ENCODE results near the gene RND3.

- TF ChIP-seq CTCF (IDR thresholded peaks at IDR 0.05), result no peak
- TF ChIP-seq POLR2A (IDR thresholded peaks at IDR 0.05), result no peak
Measured at GRCh38 chr2:150472511-150472899, 15.0 kb downstream of the RND3 start.
